NCI-H69 (cell line): Measurements from ENCODE around the gene EXOC3L4.
A peak's percentile ranks its signal among the peaks of the same experiment; 100 is the strongest.

ENCODE experiments used
- DNase-seq: peaks from one replicate; lab custom pipeline; 2025; lab: John Stamatoyannopoulos, UW

Gene EXOC3L4

DNA sequence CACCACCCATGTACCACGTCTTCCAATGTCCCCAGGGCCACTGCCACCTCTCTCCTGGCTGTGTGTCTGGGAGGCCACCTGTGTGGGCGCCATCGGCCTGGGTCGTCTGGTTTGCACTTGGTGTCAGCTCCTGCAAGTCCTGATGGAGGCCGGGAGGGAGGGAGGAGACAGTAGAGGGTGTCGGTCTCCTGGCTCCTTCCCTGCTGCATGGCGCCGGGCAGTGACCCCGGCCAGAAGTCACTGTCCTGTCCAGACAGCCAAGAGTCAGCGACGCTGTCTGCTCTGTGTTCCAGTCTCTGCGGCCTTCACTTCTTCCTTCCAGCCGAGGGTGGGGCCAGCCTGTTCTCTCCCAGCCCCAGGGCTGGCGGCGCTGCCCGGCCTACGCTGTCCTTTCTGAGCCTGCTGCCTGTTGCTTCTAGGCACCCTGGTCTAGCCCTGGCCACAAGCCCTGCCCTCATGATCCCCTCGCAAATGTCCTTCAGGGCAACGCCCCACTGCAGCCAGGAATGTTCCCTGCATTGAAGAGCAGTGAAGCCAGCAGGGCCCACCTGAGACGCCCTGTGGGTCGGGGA, 23.5 kb upstream of the EXOC3L4 start:
- no peak for DNase-seq

DNA sequence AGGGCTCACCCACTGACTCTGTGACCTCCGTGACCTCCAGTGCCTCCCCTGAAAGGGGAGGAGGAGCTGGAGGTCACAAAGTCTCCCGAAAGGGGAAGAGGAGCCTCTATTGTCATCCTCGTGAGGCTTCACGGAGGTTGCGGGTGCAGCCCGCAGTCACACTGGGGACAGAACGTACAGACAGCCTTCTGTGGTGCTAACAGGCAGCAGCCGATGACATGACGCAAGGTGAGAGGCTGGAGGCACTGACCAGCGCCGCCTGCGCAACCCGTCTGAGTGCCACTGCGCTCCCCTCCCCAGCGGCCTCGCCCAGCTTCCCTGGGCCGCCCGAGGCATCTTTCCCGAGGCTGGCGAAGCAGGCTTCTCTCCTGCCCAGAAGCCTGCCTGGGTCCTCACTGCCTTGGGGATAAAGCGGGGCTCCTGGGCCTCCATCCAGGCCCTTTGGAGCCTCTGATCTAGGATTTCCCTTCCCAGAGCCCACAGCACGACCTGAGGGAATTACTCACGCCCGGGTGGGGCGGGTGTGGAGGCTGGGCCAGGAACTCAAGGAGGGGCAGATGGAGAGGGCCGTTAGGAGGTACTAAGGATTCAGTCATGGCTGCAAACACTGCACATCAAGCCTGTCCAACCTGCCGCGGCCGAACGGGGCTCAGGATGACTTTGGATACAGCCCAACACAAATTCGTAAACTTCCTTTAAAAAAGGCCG, 22.8 kb upstream of the EXOC3L4 start:
- no peak for DNase-seq

GRCh38 chr14:103072595-103073366, 21.7 kb upstream of the EXOC3L4 start:
- DNase-seq, result no peak

GRCh38 chr14:103073367-103073875, 21.1 kb upstream of the EXOC3L4 start:
- DNase-seq, result no peak

DNA sequence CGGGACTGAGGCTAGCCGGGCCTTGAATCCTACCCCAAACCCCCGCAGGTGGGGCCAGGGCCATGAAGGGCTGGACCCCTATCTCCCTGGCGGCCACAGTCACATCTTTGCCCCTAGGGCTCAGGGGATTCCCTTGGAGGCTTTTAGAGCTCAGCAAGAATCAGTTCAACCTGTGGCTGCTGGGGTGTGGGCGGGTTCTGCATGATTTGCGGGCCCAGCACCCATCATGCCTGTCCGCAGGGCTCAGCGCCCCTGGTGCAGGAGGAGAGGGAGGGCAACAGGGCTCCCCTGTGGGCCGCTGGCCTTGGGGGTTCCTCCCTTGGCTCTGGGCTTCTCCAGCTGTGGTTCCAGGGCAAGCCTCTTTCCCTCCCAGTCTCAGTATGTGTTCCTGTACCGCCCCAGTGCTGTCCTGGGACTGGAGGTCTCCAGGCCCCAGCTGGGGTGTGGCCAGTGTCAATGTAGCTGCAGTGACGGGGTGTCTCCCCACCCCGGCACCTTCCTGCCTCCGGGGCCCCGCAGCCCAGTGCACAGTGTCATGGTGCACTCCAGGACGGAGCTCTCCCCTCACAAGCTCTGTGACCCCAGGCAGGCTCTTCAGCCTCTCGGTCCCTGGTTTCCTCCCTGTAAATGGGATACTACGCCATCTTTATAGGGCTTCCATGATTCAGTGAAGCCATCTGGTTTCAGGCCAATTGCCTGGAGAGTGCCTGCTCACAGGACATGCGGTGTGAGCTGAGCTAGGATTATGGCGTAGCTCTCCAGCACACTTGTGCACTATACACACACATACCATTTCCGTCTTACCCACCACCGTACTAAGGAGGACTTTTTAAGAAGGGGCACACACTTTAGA, 20.4 kb upstream of the EXOC3L4 start:
- no peak for DNase-seq

DNA sequence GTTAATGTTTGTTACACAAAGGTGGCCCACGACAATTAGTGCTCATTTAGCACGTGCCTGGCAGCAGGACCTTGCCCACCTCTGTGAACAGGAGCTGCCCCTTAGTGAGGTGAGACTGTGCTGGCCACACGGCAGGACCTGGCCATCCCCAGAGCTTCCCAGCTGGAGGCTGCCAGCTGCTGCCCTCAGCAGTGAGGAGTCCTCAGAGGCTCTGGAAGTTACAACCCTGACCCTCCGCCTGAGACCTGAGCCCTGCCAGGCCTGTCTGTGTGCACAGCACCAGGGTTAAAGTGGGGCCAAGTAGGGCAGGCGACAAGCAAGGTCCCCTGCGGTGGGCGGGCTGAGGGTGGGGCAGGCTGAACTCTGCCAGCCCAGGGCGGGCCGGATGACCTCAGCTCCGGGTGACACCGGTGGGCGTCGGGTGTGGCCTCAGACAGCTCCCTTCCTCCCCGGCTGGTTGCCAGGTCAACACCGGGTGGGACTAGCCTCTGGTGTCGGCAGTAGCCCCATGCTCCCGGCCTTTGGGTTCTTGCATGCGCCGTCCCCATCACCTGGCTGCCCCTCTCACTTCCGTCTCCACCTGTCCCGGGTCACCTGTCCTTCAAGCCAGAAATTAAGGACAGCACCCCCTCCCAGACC, 19.7 kb upstream of the EXOC3L4 start:
- DNase-seq, result peak; percentile 57

GRCh38 chr14:103078420-103078749, 16.1 kb upstream of the EXOC3L4 start:
- DNase-seq, result peak; percentile 89

DNA sequence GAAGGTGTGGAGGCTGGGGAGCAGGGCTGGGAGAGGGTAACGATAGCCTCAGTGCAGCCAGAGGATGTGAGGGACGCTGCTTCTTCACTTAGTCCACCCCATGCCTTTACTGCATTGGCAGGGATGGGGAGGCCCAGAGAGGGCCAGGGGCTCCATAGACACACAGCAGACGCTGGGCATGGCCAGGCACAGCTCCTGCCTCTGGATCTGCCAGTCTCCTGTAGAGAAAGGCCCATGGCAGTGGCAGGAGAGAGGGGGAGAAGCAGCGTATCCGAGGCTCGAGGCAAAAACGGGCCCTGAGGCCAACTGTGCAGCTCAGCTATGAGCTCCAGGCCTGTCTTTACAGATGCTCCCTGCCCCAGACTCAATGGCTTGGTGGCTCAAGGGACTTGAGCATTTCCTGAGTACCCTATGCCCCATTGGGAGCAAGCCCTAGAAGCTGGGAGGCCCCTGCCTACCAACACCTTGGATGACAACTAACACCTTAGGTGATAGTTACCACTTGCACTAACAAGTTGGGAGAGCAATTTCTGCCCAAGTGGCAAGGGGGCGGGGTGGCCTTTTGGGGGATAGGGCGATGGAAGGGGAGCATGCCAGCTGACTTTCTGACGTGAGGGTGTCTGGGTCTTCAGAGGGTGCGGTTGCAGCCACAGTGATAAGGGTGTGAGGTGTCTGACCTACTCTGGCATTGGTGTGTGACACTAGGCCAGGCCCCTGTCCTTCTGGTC, 15.5 kb upstream of the EXOC3L4 start:
- DNase-seq, result no peak

DNA sequence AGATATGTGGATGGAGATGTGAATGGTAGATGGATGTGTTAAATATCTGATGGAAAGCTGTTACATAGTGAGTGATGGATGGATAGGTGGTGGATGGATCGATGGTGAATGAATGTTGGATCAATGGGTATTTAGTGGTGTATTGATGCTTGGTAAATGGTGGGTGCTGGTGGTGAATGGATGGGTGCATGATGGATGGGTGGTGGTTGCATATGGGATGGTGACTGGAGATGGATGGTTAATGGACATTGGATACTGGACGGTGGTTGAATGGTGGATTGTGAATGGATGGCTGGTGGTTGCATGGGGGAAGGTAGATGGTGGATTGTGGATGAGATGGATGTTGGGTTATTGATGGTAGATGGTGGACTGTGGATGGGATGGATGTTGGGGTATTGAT, 12.6 kb upstream of the EXOC3L4 start:
- no peak for DNase-seq

DNA sequence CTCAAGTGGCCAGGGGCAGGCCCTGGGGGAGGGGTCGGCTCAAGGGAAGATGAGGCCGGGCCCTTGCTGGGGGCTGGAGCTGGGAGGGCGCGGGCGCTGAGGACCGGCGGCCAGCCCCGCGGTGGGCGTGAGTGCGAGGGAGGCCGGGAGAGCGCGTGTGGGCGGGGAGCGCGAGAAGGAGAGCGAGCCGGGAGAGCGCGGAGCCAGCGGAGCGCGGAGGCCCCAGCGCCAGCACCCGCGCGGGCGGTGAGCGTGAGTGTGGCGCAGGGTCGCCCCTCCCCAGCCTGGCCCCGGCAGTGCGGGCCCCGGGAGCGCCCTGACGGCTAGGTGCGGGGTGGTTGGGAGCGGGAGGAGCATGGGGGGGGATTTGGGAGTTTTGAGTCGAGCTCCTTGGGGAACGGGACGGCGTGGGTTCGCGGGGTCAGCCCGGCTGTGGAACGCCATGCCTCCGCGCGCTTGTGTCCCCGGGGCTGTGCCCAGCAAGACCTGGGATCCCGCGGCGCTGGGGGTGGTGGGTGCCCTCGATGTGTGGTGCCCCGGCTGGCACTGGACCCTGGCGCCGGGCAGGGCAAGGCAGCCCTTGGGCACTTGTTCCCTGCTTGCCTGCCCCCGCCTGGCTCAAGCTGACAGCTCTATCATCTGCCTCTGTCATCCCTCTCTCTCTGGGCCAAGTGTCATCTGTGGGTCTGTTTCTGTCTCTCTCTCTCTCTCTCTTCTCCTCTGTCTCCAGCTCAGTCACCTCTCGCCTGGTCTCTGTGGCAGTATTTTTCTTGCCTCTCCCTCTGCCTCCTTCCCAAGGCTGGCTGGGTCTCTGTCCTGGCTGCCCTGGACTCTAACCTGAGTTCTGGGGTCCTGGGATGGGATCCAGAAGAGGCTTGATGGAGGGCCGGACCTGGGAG, 10.3 kb upstream of the EXOC3L4 start, which contains the start of gene LBHD2:
TSS of gene LBHD2 (plus strand) at position 190 of the 899 bp plus-strand sequence. CDS start 1,803 bp downstream, outside the sequence.
- no peak for DNase-seq

DNA sequence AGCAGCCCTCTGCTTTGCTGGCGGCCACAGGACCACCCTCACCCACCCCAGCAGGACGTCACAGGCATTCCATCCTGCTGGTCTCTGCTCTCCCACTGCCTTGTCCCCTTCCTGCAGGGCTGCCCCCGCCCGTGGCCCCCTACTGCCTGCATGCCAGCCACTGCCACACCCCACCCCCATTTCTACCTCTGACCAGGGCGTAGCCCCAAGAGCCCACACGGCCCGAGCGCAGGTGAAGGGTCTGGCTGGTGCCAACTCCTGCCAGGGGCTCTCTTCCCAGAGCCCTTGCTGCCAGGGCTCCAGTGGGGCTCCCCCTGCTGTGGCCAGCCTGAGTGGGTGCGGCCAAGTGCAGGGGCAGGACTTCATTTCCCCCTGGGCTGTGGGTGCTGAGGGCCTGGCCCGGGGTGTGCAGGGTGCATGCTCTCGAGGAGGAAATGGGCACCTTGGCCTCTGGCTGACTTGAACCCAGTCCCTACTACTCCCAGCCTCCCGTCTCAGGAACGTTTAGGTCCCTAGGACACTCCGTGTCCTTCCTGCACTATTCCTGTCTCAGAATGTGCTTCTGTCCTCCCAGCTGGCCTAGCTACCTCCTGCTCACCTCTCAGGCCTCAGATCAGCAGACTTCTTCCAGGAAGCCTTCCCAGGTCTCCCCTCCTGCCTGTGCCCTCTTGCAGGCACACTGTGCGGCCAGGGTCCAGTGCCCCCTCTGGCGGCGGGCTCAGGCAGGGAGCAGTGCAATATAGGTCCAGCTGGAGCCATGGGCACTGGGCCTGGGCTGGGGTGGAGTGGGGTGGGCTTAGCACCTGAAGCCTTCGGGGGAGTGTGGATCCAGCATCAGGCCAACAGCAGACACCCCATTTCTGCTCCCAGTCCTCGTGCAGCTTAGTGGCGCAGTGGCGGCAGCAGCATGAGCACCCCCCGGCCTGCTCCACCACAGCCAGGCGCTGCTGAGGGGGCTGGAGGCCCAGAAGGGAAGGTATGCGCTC, 9.1 kb upstream of the EXOC3L4 start:
- no peak for DNase-seq

- DNase-seq, result no peak
Observed at GRCh38 chr14:103086771-103087342, 7.7 kb upstream of the EXOC3L4 start.

DNA sequence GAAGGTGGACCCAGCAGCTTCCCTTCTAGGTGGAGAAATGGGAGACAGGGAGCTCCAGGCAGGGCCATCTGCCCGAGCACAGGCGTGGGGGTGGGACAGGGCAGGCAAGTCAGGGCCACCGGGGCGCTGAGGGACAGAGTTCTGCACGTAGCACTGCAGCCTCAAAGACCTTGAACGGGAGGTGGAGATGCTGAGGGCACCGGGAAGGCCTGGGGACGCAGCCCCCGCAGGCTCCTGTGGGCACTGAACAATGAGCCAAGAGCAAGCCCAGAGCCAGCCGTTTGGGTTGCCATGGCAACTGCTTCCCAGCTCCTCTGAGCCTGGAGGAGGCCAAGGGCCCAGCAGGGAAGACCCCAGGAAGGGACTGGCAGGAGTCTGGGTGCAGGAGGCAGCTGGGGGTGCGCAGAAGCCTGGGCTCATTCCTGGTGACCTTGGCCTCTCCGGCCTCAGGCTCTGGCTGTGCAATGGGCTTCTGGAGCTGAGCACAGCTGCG, 7.1 kb upstream of the EXOC3L4 start:
- DNase-seq, result peak; percentile 57

GRCh38 chr14:103088921-103089320, 5.6 kb upstream of the EXOC3L4 start:
- DNase-seq, result no peak

DNA sequence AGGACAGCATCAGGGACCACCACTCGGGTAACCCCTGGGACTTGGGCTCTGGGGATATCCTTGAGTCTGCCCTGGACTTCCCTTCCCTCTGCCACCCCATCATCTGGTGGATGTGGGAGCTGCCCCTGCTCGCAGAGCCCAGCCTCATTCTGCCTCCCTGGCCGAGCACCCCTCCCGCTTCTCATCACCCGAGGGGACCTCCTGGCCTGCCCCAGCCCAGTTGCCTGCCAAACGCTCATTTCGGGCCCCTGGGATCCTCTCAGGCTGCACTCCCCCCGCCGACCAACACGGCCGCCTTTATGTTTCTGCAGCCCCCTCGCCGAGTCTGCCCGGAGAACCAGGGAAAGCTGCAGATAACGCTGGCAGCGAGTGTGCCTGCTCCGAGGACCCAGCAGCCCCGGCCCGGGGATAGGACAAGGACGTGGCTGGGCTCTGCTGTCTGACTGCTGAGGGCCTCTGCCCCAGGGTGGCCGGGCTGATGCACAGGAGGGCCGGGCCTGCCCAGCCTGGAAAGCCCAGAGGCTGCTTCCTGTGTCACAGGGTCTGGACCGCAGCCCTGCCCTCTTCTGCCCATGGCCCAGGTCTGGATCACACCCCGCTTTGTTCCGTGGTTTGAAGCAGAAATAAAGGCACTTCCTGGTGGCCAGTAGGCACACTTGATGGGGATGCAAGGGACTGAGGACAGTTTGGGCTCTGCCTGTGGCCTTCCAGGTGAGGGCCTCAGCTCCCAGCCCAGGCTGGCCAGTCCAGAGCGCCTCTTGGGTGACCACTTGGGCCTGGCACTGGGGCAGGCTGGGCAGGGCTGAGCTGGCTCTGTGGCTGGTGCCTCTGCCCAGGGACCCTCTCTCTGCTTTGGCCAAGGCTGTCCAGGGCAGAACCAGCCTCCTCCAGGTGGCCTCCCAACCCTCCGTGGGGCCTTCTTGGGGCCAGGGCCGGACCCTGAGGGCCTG, 4.9 kb upstream of the EXOC3L4 start:
- no peak for DNase-seq

GRCh38 chr14:103090481-103091020, 4.0 kb upstream of the EXOC3L4 start:
- no peak for DNase-seq
